OCI-LY3 (cell line): Measurements from ENCODE around the gene ELK1.

Source experiments
- EZH2phosphoT487 ChIP-seq: fragments of 200-600 bp; shearing (Covaris generic); IDR thresholded peaks from 2 replicates; pipeline ENCODE4 v1.6.1; 2018; ENCODE audit warnings: antibody characterized with exemption, mixed run types, low read depth
- TF ChIP-seq, protein P1 (sequence below): fragments of 200-600, 300-600 bp; sonication (generic); IDR thresholded peaks from 2 replicates; pipeline ENCODE4 v1.5.1; 2014; ENCODE audit warnings: antibody characterized with exemption, low read length, low read depth

DNA sequence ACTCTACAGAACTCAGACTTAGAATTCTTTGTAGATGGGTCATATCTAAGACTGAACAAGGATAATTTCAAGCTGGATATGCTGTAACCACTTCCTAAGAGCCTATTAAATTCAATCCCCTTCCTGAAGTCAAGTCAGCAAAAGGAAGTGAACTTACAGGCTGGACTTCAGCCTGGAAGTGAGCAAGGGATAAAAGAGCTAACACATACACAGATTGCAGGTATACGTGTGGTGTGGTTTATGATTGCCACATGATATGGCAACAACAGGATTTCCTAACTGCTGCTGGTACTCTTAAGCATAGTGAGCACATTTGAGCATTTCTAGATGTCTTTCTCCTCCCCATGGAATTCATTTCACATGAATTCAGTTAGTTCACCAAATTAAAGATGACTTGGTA, 46.8 kb upstream of the ELK1 start:
- TF ChIP-seq, protein P1, sequence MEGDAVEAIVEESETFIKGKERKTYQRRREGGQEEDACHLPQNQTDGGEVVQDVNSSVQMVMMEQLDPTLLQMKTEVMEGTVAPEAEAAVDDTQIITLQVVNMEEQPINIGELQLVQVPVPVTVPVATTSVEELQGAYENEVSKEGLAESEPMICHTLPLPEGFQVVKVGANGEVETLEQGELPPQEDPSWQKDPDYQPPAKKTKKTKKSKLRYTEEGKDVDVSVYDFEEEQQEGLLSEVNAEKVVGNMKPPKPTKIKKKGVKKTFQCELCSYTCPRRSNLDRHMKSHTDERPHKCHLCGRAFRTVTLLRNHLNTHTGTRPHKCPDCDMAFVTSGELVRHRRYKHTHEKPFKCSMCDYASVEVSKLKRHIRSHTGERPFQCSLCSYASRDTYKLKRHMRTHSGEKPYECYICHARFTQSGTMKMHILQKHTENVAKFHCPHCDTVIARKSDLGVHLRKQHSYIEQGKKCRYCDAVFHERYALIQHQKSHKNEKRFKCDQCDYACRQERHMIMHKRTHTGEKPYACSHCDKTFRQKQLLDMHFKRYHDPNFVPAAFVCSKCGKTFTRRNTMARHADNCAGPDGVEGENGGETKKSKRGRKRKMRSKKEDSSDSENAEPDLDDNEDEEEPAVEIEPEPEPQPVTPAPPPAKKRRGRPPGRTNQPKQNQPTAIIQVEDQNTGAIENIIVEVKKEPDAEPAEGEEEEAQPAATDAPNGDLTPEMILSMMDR: no peak
- TF ChIP-seq EZH2phosphoT487: no peak
